HepG2 (cell line): ENCODE results near the gene DAB2IP. TPM values are rescaled to one million over a fixed set of nuclear protein-coding genes. Genes with fewer than 3 reads are reported as not detected.

Source experiments
- ATAC-seq: fragments of 200-7000 bp; cut with Tn5 transposase; 3 replicates; pipeline ENCODE4 v1.9.1; 2020; ENCODE audit warnings: mild to moderate bottlenecking, moderate library complexity
- BruUV-seq: library from RNA; stranded (reverse); fragments of 400-500 nt; replicated peaks from 2 replicates; lab custom pipeline; 2021; lab: Mats Ljungman, UMichigan
- CTCF ChIA-PET: fragments of 300-600 bp; formaldehyde crosslinking; extraction: SDS; loops from one replicate; lab custom pipeline; 2021; ENCODE audit warnings: low total read pairs, inconsistent platforms, low intra/inter-chr PET ratio; lab: Yijun Ruan, JAX
- POLR2A ChIA-PET: fragments of 350-600 bp; sonication (Branson Sonifier 250); formaldehyde crosslinking; loops from one replicate; lab custom pipeline; 2020; ENCODE audit warnings: antibody characterized with exemption, inconsistent platforms; lab: Yijun Ruan, JAX
- DNase-seq: peaks from one replicate; pipeline ENCODE4 v3.0.0-alpha.2; 2015; ENCODE audit warnings: low spot score
- FAIRE-seq: peaks from 3 replicates; lab custom pipeline; 2011; peaks lifted over from hg19 to GRCh38; lab: Jason Lieb, UNC
- H2AFZ ChIP-seq: one replicate; pipeline ENCODE4 v1.6.1; 2011; ENCODE audit warnings: low read length, inconsistent platforms
- H3K27ac ChIP-seq: fragments of 300-600 bp; 3 replicates; pipeline ENCODE4 v1.8.0; 2011; ENCODE audit warnings: mixed run types, mild to moderate bottlenecking, mixed read lengths, low read length, inconsistent platforms; ENCODE audit not compliant: insufficient read depth; ENCODE audit errors: extremely low read length
- H3K27me3 ChIP-seq, 2 experiments: fragments of 200-600 bp in 1 of 2; 2 replicates in 1 of 2; 3 replicates in 1 of 2; pipeline versions ENCODE4 v1.6.0 to v1.8.0; 2011; ENCODE audit warnings: low read length in 2 of 2, mild to moderate bottlenecking in 2 of 2, moderate library complexity in 2 of 2, inconsistent platforms in 1 of 2; ENCODE audit not compliant: insufficient read depth in 2 of 2, control insufficient read depth in 1 of 2
- H3K36me3 ChIP-seq, 2 experiments: fragments of 200-600 bp in 1 of 2; replicated peaks in 1 of 2; 2 replicates in 1 of 2; 3 replicates in 1 of 2; pipeline versions ENCODE4 v1.5.1 to v1.8.0; 2011; ENCODE audit warnings: low read length in 2 of 2, inconsistent platforms in 1 of 2; ENCODE audit not compliant: insufficient read depth in 2 of 2, control insufficient read depth in 1 of 2
- H3K4me1 ChIP-seq: 2 replicates; pipeline ENCODE4 v1.5.1; 2012; ENCODE audit warnings: low read length, inconsistent platforms; ENCODE audit not compliant: insufficient read depth
- H3K4me2 ChIP-seq: 2 replicates; pipeline ENCODE4 v1.6.0; 2011; ENCODE audit warnings: low read depth, low read length, inconsistent platforms
- H3K4me3 ChIP-seq, 3 experiments: fragments of 200-600 bp in 1 of 3; sonication (generic), shearing (Covaris generic) in 1 of 3; replicated peaks in 1 of 3; 2 replicates each; pipeline ENCODE4 v1.5.1; 2011 to 2016; ENCODE audit warnings: low read length in 3 of 3, inconsistent platforms in 2 of 3, low read depth in 2 of 3, mild to moderate bottlenecking in 2 of 3, control low read depth in 1 of 3, mixed read lengths in 1 of 3; ENCODE audit not compliant: insufficient read depth in 1 of 3
- H3K79me2 ChIP-seq: one replicate; pipeline ENCODE4 v1.6.1; 2011; ENCODE audit warnings: low read length, inconsistent platforms; ENCODE audit not compliant: insufficient read depth
- H3K9ac ChIP-seq: 2 replicates; pipeline ENCODE4 v1.6.0; 2011; ENCODE audit warnings: mild to moderate bottlenecking, low read depth, low read length, inconsistent platforms; ENCODE audit not compliant: insufficient read depth
- H3K9me3 ChIP-seq: 2 replicates; pipeline ENCODE4 v1.5.1; 2012; ENCODE audit warnings: mild to moderate bottlenecking, low read length
- H4K20me1 ChIP-seq: 2 replicates; pipeline ENCODE4 v1.6.0; 2011; ENCODE audit warnings: inconsistent platforms, mild to moderate bottlenecking, low read length, moderate library complexity; ENCODE audit not compliant: insufficient read depth
- FLYWCH1 ChIP-seq: sonication (generic); formaldehyde crosslinking; IDR thresholded peaks from 2 replicates; pipeline ENCODE4 v1.8.1; 2023; ENCODE audit warnings: mild to moderate bottlenecking, missing genetic modification reagents
- FOXA1 ChIP-seq, 2 experiments: fragments of 450-650 bp in 1 of 2; sonication (generic) in 1 of 2; formaldehyde crosslinking in 1 of 2; IDR thresholded peaks; 2 replicates each; pipeline versions ENCODE4 v1.4.0 to v1.6.1; 2016 to 2020; ENCODE audit warnings: missing genetic modification reagents in 1 of 2
- PCBP1 ChIP-seq: fragments of 200-400 bp; formaldehyde crosslinking; IDR thresholded peaks from 2 replicates; pipeline ENCODE4 v1.6.1; 2017; ENCODE audit warnings: mild to moderate bottlenecking, low read depth, low read length, borderline replicate concordance
- RELA ChIP-seq: sonication (generic); formaldehyde crosslinking; IDR thresholded peaks from 2 replicates; pipeline ENCODE4 v1.4.0; 2020; ENCODE audit warnings: missing genetic modification reagents
- U2AF2 ChIP-seq: fragments of 200-400 bp; formaldehyde crosslinking; IDR thresholded peaks from 2 replicates; pipeline ENCODE4 v1.6.1; 2017; ENCODE audit warnings: low read depth, mild to moderate bottlenecking, low read length
- ZBTB7A ChIP-seq: sonication (generic); formaldehyde crosslinking; IDR thresholded peaks from 2 replicates; pipeline ENCODE4 v1.8.0; 2022; ENCODE audit warnings: mild to moderate bottlenecking, missing genetic modification reagents
- ZNF431 ChIP-seq: sonication (generic); formaldehyde crosslinking; IDR thresholded peaks from 2 replicates; pipeline ENCODE4 v1.9.0; 2022; ENCODE audit warnings: missing genetic modification reagents, low read depth, mild to moderate bottlenecking, borderline replicate concordance
- WGBS: methylation state at CpG from one replicate; pipeline ENCODE4 v1.1.6; 2017; ENCODE audit warnings: low lambda C conversion rate; 5-methylcytosine and 5-hydroxymethylcytosine counted together
- in situ Hi-C: cut with HindIII; loops from 2 replicates; pipeline ENCODE4 v1.10.0; 2017; ENCODE audit warnings: low pct_unique_long_range_greater_than_20kb; ENCODE audit not compliant: extremely low pct_ligation_motif_present
- intact Hi-C: fragments of 100-400 bp; cut with micrococcal nuclease; formaldehyde crosslinking; loops from one replicate; pipeline ENCODE4 v1.10.0; 2022; ENCODE audit not compliant: unreplicated experiment
- polyA plus RNA-seq, 8 experiments: library from polyadenylated mRNA; depleted of rRNA in 3 of 8; stranded (reverse) in 7 of 8; unstranded in 1 of 8; fragments of >200 nt; fragmentation: Illumina TruSeq in 4 of 8; extraction: Trizol in 4 of 8; gene quantifications; 2 replicates each; pipeline versions ENCODE4 v1.2.1 to v1.2.3, GENCODE V29; 2011 to 2016; ENCODE audit warnings: low read depth in 4 of 8, missing spikeins in 1 of 8, mixed read lengths in 1 of 8; ENCODE audit not compliant: insufficient read depth in 1 of 8
- total RNA-seq, 5 experiments: library from RNA; depleted of rRNA; stranded (reverse); fragments of >200 nt; fragmentation: Illumina TruSeq; extraction: Trizol; gene quantifications; 2 replicates each; pipeline ENCODE4 v1.2.3, GENCODE V29; 2016; ENCODE audit warnings: low read depth in 1 of 5
- TF ChIP-seq, protein P1 (sequence below): sonication (generic); formaldehyde crosslinking; IDR thresholded peaks from 2 replicates; pipeline ENCODE4 v1.5.0; 2020; ENCODE audit warnings: missing genetic modification reagents
- TF ChIP-seq, protein P2 (sequence below): sonication (generic); formaldehyde crosslinking; IDR thresholded peaks from 2 replicates; pipeline ENCODE4 v1.4.0; 2020; ENCODE audit warnings: mild to moderate bottlenecking, missing genetic modification reagents, borderline replicate concordance
- TF ChIP-seq, protein P3 (sequence below): sonication (generic); formaldehyde crosslinking; IDR thresholded peaks from one replicate; pipeline ENCODE4 v1.5.1; 2020; ENCODE audit warnings: mild to moderate bottlenecking, missing genetic modification reagents; ENCODE audit errors: not compliant biosample characterization

Gene DAB2IP
- total and polyA plus RNA-seq, 2 of the 13 experiments (the other 11 are each of a cell fraction or from before 2014, with no cell fraction given), result 25.3 to 37.9 TPM

DNA sequence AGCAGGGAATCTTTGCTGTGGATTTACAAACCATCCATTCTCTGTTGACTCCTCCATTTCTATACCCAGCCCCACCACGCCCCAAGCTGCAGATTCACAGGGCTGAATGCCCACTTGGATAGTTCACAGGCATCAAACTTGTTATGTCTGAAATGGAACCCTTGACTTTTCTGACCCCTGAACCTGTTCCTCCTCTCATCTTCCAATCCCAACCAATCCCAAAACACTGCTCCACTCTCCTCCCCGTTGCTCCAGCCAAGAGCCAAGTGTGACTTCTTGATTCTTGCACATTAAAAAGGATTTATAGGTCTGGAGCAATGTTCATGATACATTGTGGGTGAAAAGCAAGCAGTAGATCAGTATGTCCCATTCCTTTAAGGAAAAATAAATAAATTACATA lies 145.6 kb downstream of the DAB2IP start:
- POLR2A ChIA-PET, result no interaction called here
- intact Hi-C loops, result no loop called here
- no peak for TF ChIP-seq FOXA1 (IDR thresholded peaks at IDR 0.05)
- TF ChIP-seq FOXA1 (CRISPR knock-in tag; IDR thresholded peaks at IDR 0.05), result no peak
- TF ChIP-seq FLYWCH1 (CRISPR knock-in tag), result no peak
- TF ChIP-seq RELA (CRISPR knock-in tag), result no peak
- no peak for TF ChIP-seq U2AF2
- TF ChIP-seq, protein P1, sequence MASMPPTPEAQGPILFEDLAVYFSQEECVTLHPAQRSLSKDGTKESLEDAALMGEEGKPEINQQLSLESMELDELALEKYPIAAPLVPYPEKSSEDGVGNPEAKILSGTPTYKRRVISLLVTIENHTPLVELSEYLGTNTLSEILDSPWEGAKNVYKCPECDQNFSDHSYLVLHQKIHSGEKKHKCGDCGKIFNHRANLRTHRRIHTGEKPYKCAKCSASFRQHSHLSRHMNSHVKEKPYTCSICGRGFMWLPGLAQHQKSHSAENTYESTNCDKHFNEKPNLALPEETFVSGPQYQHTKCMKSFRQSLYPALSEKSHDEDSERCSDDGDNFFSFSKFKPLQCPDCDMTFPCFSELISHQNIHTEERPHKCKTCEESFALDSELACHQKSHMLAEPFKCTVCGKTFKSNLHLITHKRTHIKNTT (CRISPR knock-in tag), result no peak
- TF ChIP-seq, protein P2, sequence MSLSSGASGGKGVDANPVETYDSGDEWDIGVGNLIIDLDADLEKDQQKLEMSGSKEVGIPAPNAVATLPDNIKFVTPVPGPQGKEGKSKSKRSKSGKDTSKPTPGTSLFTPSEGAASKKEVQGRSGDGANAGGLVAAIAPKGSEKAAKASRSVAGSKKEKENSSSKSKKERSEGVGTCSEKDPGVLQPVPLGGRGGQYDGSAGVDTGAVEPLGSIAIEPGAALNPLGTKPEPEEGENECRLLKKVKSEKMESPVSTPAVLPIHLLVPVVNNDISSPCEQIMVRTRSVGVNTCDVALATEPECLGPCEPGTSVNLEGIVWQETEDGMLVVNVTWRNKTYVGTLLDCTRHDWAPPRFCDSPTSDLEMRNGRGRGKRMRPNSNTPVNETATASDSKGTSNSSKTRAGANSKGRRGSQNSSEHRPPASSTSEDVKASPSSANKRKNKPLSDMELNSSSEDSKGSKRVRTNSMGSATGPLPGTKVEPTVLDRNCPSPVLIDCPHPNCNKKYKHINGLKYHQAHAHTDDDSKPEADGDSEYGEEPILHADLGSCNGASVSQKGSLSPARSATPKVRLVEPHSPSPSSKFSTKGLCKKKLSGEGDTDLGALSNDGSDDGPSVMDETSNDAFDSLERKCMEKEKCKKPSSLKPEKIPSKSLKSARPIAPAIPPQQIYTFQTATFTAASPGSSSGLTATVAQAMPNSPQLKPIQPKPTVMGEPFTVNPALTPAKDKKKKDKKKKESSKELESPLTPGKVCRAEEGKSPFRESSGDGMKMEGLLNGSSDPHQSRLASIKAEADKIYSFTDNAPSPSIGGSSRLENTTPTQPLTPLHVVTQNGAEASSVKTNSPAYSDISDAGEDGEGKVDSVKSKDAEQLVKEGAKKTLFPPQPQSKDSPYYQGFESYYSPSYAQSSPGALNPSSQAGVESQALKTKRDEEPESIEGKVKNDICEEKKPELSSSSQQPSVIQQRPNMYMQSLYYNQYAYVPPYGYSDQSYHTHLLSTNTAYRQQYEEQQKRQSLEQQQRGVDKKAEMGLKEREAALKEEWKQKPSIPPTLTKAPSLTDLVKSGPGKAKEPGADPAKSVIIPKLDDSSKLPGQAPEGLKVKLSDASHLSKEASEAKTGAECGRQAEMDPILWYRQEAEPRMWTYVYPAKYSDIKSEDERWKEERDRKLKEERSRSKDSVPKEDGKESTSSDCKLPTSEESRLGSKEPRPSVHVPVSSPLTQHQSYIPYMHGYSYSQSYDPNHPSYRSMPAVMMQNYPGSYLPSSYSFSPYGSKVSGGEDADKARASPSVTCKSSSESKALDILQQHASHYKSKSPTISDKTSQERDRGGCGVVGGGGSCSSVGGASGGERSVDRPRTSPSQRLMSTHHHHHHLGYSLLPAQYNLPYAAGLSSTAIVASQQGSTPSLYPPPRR (CRISPR knock-in tag), result no peak
- TF ChIP-seq PCBP1, result no peak
- TF ChIP-seq, protein P3, sequence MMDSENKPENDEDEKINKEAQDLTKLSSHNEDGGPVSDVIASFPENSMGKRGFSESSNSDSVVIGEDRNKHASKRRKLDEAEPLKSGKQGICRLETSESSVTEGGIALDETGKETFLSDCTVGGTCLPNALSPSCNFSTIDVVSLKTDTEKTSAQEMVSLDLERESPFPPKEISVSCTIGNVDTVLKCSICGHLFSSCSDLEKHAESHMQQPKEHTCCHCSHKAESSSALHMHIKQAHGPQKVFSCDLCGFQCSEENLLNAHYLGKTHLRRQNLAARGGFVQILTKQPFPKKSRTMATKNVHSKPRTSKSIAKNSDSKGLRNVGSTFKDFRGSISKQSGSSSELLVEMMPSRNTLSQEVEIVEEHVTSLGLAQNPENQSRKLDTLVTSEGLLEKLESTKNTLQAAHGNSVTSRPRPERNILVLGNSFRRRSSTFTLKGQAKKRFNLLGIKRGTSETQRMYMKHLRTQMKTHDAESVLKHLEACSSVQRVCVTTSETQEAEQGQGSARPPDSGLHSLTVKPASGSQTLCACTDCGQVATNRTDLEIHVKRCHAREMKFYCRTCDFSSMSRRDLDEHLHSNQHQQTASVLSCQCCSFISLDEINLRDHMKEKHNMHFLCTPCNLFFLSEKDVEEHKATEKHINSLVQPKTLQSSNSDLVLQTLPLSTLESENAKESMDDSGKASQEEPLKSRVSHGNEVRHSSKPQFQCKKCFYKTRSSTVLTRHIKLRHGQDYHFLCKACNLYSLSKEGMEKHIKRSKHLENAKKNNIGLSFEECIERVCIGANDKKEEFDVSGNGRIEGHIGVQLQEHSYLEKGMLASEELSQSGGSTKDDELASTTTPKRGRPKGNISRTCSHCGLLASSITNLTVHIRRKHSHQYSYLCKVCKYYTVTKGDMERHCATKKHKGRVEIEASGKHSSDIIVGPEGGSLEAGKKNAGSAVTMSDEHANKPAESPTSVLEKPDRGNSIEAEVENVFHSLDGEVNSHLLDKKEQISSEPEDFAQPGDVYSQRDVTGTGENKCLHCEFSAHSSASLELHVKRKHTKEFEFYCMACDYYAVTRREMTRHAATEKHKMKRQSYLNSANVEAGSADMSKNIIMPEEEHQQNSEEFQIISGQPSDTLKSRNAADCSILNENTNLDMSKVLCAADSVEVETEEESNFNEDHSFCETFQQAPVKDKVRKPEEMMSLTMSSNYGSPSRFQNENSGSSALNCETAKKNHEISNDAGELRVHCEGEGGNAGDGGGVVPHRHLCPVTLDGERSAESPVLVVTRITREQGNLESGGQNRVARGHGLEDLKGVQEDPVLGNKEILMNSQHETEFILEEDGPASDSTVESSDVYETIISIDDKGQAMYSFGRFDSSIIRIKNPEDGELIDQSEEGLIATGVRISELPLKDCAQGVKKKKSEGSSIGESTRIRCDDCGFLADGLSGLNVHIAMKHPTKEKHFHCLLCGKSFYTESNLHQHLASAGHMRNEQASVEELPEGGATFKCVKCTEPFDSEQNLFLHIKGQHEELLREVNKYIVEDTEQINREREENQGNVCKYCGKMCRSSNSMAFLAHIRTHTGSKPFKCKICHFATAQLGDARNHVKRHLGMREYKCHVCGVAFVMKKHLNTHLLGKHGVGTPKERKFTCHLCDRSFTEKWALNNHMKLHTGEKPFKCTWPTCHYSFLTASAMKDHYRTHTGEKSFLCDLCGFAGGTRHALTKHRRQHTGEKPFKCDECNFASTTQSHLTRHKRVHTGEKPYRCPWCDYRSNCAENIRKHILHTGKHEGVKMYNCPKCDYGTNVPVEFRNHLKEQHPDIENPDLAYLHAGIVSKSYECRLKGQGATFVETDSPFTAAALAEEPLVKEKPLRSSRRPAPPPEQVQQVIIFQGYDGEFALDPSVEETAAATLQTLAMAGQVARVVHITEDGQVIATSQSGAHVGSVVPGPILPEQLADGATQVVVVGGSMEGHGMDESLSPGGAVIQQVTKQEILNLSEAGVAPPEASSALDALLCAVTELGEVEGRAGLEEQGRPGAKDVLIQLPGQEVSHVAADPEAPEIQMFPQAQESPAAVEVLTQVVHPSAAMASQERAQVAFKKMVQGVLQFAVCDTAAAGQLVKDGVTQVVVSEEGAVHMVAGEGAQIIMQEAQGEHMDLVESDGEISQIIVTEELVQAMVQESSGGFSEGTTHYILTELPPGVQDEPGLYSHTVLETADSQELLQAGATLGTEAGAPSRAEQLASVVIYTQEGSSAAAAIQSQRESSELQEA (CRISPR knock-in tag), result no peak
- no peak for TF ChIP-seq ZBTB7A (CRISPR knock-in tag)
- no peak for TF ChIP-seq ZNF431 (CRISPR knock-in tag)

More for the DNA sequence above, 145.6 kb downstream of the DAB2IP start:
- in situ Hi-C loops, result no loop called here
- peaks cover 0 to 9% of the 10 kb centered on the region in 2 experiments; a peak in 1 of 5 replicates for H3K27me3 ChIP-seq
- H3K4me3 ChIP-seq, result no peak overlapping the region
- H2AFZ ChIP-seq, result no peak overlapping the region
- H3K9ac ChIP-seq, result no peak overlapping the region
- no peaks in the 10 kb centered on the region for H4K20me1 ChIP-seq
- no peaks in the 10 kb centered on the region for H3K36me3 ChIP-seq
- no peak overlapping the region for H3K27ac ChIP-seq
- no peaks in the 10 kb centered on the region for H3K4me1 ChIP-seq
- 2% methylated on average over 2 of the region's 2 CpGs for WGBS
- DNase-seq, result no peak
- no peak for FAIRE-seq
- no peaks in the 10 kb centered on the region for H3K79me2 ChIP-seq
- CTCF ChIA-PET, result no interaction called here
- no peak for ATAC-seq
- no peak overlapping the region for H3K4me2 ChIP-seq
- BruUV-seq, result no TSS peak
- no peaks in the 10 kb centered on the region for H3K9me3 ChIP-seq
